Ishikawa (cell line): Measurements from ENCODE around the gene CDH10.

Experiments
- CEBPB ChIP-seq: IDR thresholded peaks from 2 replicates; pipeline ENCODE4 v1.6.1; 2012
- CREB1 ChIP-seq: IDR thresholded peaks from 2 replicates; pipeline ENCODE4 v1.6.1; 2012; ENCODE audit warnings: low read depth
- EP300 ChIP-seq: IDR thresholded peaks from 2 replicates; pipeline ENCODE4 v1.6.1; 2012; ENCODE audit warnings: borderline replicate concordance
- FOXM1 ChIP-seq: IDR thresholded peaks from 2 replicates; pipeline ENCODE4 v1.6.1; 2012; ENCODE audit warnings: low read depth, borderline replicate concordance
- MAX ChIP-seq: IDR thresholded peaks from 2 replicates; pipeline ENCODE4 v1.6.1; 2012
- NFIC ChIP-seq: IDR thresholded peaks from 2 replicates; pipeline ENCODE4 v1.6.1; 2012
- RAD21 ChIP-seq: IDR thresholded peaks from 2 replicates; pipeline ENCODE4 v1.6.1; 2012; ENCODE audit warnings: low read depth
- REST ChIP-seq: IDR thresholded peaks from 2 replicates; pipeline ENCODE4 v1.6.1; 2012; ENCODE audit warnings: low read depth, mild to moderate bottlenecking
- TAF1 ChIP-seq: IDR thresholded peaks from 2 replicates; pipeline ENCODE4 v1.6.1; 2012; ENCODE audit warnings: low read depth, mild to moderate bottlenecking
- TEAD4 ChIP-seq: IDR thresholded peaks from 2 replicates; pipeline ENCODE4 v1.6.1; 2012
- USF1 ChIP-seq: IDR thresholded peaks from 2 replicates; pipeline ENCODE4 v1.6.1; 2012
- YY1 ChIP-seq: IDR thresholded peaks from 2 replicates; pipeline ENCODE4 v1.6.1; 2012; ENCODE audit warnings: low read depth

- no peak for TF ChIP-seq USF1
- no peak for TF ChIP-seq RAD21
- no peak for TF ChIP-seq FOXM1
- no peak for TF ChIP-seq CEBPB
- TF ChIP-seq MAX, result no peak
- TF ChIP-seq EP300, result no peak
- no peak for TF ChIP-seq CREB1
- TF ChIP-seq YY1, result no peak
- TF ChIP-seq REST, result no peak
- TF ChIP-seq TAF1, result no peak
- no peak for TF ChIP-seq NFIC
- no peak for TF ChIP-seq TEAD4
These were observed 166.8 kb downstream of the CDH10 start for GRCh38 chr5:24477958-24478357.
